ENCODE measurements around the gene CTXN2.
A peak's percentile ranks its signal among the peaks of the same experiment; 100 is the strongest.

CTXN2 gene

DNA sequence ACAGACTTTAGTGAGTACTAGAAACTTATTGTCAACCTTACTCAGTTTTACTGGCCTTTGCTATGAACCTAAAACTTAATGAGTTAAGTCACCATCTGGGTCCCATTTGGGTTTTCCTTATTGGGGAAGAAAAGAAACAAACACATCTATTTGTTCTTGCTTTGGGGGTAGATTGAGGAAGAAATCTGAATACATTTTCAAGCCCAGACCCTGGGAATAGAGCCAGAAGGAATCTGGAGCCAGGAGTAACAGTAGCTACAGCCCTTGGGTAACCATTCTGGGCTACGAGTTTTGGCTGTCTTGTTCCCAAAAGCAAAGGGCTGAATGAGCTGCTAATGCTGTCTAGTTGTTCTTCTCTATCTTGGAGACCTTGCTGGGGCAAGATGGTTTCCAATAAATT lies 31.2 kb downstream of the CTXN2 start:
- DNase-seq (ENCODE audit: low spot score) = no peak

DNA sequence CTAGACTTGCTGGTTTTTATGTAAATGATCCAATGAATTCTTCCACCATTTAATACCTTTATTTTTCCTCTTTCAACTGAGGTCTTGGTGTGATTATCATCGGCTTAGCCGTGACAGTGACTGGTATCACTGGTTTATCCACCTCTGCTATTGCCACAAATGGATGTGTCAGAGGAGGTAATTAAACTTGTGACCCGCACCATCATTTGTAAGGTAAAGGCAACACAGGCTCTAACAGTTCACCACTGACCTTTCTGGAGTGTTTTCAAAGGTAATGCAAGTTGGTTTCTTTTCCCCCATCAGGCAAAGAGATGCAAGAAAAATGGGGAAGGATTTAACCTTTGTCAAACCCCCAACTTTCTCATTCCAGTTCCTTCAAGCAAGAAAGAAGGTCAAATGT lies 34.3 kb downstream of the CTXN2 start:
- no peak for DNase-seq (ENCODE audit: low spot score)

DNA sequence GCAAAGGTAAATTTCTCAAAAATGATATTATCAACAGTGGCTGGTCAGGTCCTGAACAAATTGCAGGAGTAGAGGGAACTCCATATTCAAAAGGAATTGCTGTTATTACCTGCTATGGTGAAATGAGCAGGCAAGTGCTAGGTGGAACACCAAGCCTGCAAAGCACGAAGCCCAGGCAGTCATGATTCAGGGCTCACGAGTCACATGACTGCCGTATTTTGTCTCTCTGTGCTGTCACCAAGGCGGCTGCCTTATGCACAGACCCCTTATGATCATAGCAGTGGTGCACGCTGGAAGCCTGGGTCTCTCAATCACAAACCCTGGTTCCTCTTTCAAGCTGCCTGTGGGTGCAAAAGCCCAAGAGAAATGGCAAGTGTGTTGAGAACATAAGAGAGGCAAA lies 39.0 kb downstream of the CTXN2 start:
- DNase-seq (ENCODE audit: low spot score) = no peak

DNA sequence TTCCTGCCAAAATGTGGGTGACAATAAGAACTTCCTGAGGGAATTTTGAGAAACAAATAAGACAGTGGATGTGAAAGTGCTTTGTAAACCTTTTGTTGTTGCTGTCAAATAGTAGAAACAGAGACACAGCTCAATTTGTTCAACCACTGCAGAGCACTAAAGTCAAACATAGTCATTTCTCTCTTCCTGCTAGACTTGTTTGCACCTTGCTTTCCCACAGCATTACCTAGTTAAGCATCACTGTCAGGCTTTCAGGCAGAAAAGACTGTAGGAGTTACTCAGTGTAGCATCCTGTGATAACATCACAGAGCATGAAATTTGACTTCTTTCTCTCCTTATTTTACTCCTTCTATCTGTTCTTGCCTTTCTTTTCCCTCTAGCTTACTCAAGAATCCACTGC lies 41.8 kb downstream of the CTXN2 start:
- no peak for DNase-seq (ENCODE audit: low spot score)

DNA sequence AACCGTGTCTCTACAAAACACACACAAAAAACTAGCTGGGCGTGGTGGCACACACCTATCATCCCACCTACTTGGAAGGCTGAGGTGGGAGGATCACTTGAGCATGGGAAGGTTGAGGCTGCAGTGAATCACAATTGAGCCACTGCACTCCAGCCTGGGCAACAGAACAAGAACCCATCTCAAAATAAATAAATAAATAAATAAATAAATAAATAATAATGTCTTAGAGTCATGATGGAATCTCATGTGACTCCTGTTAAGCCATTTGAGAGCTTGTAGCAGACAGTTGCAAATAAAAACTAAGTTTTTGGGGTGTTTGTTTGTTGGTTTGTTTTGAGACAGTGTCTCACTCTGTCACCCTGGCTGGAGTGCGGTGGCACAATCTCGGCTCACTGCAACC lies 47.9 kb downstream of the CTXN2 start:
- no peak for DNase-seq (ENCODE audit: low spot score)

DNA sequence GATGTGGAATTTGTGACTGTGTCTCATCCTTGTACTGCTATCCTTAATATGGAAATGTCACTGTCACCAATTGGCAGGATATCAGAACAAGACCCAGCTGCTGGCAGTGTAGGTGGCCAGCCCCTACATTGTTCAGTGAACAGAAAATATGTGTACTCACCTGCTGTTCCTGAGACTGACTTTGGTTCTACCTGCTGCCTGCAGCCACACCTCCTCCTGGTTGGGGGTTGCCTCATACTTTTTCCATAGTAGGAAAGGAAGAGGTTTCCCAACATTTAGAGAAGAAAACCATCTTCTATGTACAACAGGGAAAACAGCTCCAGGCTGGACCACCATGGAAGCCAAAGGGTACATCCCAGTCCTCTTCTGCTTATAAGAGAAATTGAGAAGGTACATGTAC lies 50.5 kb downstream of the CTXN2 start:
- no peak for DNase-seq (ENCODE audit: low spot score)

DNA sequence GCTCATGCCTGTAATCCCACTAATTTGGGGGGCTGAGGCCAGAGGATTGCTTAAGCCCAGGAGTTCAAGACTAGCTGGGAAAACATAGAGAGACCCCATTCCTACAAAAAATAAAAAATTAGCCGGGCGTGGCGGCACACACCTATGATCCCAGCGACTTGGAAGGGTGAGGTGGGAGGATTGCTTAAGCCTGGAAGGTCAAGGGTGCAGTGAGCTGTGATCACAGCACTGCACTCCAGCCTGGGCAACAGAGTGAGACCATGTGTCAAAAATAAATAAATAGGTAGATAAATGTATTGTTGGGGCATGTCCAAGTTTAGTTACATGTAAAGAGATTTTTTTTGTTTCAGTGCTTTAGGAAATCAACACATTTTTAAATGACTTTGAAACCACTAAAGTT lies 51.1 kb downstream of the CTXN2 start:
- DNase-seq (ENCODE audit: low spot score) = no peak

DNA sequence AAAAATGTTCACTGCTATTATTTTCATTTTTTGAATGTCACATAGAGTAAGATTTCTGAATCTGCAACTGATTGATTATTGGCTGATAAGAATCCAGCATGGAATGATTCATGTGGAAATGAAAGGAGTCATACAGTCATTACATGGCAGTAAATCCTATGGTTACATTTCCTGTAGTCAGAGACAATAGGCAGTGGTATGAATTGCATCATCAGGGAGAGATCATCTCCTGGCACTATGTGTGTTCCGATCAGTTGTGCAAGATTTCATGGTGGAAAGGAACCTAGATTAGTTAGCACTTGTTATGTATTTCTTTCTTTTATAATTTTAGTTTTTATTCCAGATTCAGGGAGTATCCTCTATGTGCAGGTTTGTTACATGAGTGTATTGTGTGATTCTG lies 53.5 kb downstream of the CTXN2 start:
- DNase-seq (ENCODE audit: low spot score) = peak; percentile 38

DNA sequence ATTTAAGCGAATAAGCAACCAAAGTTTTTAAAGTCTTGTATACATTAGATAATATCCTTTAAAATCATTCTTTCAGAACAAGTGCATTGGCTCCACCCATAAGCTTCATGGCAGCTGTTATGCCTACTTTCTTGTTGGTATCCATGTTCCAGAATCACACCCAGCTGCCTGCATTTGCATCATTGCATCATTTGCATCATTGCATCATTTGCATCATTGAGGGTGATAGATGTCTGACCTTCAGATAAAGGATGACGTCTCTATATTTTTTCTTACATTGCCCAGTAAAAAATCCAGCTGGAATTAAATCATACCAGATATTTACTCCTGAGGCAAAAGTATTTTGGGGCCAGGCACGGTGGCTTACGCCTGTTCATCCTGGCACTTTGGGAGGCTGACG lies 56.9 kb downstream of the CTXN2 start:
- DNase-seq (ENCODE audit: low spot score) = no peak

DNA sequence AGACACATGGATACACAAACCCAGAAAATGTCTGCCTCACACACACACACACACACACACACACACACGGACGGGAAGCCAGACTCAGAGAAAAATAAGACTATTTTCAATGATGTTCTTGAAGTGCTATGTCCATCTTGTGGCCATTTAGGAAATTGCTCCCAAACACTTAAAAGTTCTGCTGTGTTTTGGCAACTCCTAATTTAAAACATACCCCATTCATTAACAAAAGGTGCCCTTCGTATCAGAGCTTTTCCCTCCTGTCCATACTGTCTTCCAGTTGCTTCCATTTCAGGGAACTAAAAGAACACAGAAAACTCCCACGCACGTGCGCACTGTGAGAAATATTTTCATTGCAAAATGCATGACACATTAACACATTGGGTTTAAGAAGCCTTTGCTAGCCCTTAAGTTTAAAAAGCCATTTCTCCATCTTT lies 59.2 kb downstream of the CTXN2 start:
- DNase-seq (ENCODE audit: low spot score) = peak; percentile 70

DNA sequence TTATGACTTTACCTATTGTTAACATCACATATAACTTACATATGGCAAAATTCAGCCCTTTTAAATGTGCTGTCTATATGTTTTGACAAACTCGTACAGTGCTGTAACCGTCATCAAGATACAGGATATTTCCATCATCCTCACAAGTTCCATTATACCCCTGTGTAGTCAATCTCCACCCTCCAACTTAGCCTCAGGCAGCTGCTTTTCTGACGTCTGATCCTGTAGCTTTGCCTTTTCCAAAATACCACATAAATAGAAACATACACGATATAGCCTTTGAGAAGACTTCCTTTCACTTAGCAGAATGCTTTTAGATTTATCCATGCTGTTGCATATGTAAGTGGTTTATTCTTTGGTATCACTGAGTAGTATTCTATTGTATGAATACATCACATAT lies 61.7 kb downstream of the CTXN2 start:
- DNase-seq (ENCODE audit: low spot score) = no peak

All from kidney capillary endothelial cell (primary cell).